AG08396 (cell line): ENCODE measurements around the gene YTHDF1.
"Not testable (repeated sequence)": the region's sequence is repeated elsewhere in the genome, so short reads cannot be mapped to it uniquely, and the experiment has no call there.

ENCODE experiments used
- DNase-seq: peaks from one replicate; pipeline ENCODE4 v3.0.0; 2012; ENCODE audit warnings: low spot score, mixed read lengths

Gene YTHDF1

DNA sequence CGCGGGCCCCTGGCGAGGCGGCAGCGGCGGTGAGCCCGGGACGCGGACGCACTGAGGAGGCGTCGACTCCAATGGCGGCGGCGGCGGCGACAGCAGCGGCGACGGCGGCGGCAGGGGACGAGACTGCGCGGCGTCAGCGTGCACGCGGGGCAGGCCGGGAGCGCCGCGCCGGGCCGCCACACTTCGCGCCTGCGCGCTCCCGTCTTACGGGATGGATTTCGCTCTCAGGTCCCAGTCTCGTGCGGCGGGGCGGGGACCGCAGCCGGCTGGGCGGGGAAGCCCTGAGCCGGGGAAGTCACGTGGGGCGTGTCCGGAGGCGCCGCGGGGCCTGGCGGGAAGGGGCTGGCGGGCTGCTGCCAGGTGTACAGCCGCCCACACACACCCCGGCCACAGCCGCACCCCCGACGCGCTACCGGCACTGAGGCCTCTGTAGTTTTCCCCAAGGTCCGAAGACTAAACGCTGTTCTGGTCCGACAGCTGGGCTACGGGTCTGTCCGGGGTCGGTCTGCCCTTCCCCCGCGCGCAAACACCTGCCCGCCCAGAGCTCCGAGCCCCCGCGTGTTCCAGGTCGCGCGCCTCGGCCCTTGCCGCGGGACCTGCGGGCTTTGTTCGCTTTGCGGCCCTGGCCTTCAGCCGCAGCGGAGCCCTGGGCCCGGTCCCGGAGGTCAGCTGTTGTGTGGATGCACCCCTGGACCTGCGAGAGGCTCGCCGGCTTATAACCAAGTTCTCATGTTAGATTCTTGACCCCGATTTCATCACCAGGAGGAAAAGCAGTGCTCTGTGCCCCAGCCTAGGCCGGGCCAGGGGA lies at the start of gene YTHDF1:
Gene YTHDF1, minus strand, starts transcription at position 91 of the 808 bp plus-strand sequence. CDS start 239 bp downstream, outside the sequence.
- DNase-seq: peak; percentile 100

DNA sequence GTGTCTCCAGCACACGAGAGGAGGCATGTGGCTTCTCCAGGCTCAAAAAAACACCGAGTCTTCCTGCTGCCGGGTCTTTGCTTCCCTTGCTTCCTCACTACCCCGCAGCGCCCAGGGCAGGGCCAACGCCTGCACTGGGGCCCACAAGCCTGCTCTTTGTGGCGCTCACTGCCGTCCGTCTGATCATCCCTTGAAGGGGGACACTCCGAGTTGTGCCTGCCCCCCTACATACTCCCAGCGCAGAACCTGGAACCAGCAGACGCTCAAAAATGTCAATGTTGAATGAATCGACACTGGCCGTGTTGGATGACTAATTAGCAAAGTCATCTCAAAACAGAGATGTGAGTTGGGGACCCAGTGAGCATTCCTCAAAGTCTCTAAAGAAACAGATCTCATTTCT lies 48.6 kb upstream of the YTHDF1 start:
- DNase-seq: no peak

DNA sequence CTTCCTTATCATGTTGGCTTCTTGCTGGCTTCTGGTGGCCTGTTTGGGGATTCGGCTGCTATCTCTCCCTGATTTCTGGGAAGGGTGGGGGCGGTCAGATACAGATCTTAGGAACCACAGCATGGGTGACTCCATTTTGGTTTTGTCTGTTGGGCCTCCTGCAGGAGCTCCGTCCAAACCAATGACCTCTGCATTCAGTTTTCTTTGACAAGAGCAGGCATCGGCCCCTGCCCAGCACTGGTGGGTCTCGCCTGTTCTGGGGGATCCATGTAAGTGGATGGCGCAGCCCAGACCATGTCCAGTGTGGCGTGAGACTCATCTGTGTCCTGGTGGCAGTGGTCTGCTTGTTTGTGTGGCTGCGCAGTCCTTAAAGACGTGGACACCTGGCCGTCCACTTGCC lies 48.1 kb upstream of the YTHDF1 start:
- DNase-seq: no peak

DNA sequence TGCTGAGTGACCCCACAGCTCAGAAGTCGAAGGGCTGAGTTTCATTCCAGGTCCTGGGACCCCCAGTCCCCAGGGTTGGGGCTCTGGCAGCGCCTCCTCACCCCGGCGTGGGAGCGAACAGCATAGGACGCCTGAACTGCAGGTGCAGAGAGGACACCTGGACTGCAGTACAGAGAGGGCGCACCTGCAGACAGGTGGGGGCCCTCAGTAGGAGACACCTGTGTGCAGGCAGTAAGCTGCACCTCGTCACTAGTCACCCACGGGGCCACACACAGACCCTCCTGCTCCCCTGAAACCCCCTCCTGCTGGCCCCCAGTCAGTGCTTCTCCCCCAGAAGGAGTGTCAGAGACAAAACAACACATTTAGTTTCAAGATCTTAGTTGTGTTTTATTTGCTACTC lies 46.9 kb upstream of the YTHDF1 start:
- no peak for DNase-seq

DNA sequence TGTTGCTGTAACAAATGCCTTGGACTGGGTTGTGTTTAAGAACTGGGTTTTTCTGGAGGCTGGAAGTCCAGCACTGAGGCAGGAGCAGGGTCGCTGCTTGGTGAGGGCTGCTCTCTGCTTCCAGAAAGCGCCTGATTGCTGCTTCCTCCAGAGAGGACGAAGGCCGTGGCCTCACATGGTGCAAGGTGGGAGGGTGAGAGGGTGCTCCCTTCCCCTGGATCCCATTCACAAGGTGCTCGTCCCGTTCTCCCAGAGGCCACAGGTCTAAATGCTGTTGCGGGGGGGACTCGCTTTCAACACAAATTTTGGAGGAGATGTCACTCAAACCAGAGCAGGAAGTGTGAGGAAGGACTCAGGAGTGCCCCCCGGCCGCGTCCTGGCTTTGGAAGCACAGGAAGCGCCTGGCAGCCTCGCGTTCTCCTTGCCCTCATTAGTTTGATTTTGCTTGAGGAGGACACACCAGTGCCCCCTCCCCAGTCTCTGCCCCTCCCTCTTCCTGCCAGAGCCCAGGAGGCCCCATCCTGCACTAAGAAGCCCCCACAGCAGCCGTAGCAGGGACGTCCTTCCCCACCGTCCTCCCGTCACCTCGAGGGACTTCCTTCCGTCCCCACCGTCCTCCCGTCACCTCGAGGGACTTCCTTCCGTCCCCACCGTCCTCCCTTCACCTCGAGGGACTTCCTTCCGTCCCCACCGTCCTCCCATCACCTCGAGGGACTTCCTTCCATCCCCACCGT lies 46.0 kb upstream of the YTHDF1 start:
- no peak for DNase-seq

DNA sequence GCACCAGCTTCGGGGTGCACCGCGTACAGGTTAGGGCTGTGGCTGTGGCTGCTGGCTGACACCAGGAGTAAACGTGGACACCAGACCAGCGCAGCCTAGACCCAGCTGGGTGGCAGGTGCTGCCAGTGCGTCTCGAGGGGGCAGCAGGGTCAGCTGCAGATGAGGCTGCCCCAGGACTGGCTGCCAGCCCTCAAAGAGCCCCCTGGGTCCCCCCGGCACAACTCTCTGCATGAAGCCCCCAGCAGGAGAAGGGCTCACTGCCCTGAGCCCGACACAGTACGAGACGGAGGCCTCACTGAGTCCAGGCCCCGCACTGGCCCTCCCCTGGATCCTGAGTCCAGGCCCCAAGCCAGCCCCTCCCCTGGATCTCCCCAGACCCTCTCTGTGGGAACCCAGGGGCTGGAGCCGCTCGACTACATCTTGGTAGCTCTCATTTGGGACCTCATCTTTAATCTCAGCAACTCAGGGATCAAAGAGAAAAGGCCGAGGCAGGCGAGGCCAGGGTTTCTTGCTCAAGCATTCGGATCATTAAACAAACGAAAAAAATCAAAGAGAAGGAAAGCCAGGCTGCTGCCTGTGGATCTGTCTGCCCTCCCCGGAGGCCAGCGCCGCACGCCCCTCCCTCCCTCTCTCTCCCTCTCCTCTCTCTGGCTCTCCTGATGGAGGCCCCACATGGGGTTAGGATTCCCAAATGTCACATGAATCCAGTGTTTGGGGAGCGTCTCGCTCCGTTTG lies 45.3 kb upstream of the YTHDF1 start:
- no peak for DNase-seq

DNA sequence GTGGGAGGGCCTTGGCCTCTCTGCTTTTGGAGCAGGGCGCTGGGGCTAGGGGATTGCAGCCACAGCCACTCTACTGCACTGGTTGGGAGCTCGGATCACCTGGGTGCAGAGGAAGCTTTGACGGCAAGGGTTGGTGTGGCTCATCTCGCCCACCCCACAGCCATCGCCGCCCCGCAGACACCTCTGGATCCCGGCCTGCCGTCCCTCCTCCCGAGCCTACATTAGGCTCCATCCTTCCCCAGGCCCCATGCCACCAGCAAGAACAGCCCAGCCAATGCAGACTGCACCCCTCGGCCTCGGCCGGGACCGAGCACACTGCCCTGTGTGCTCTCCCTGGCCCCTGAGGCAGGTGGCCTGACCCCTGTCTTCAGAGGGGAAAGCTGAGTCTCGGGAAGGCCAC lies 44.6 kb upstream of the YTHDF1 start:
- DNase-seq: no peak

DNA sequence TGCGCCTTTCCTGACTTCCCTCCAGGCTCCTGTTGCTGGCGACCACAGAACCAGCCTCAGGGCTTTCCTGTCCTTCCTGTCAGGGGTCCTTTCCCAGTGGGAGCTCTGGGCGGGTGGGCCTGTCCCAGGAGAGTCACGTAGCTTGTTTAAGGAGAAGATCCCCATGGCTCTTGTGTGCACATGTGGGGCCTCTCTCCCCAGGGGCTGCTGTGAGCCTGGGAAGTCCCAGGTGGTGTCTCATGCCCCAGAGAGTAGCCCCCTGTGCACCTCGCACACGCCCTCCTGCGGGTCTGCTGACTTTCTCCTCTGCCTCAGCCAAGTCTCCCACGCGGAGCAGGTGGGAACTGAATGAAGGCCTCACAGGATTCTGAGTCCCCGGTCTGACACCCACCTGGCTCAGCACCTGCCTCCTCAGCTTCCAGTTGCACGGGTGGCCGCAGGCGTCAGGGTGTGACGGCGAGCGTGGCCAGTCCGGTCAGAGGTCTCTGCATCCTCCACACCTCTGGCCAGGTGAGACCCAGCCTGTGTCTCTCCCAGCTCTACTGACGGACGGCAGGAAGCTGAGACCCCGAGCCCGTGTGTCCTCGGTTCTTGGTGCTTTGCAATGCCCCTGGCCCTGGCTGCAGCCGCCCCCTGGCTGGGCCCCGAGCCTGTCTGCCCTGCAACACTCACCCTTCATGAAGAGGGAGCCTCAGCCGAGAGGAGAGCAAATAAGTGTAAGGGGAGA lies 44.0 kb upstream of the YTHDF1 start:
- DNase-seq: no peak

DNA sequence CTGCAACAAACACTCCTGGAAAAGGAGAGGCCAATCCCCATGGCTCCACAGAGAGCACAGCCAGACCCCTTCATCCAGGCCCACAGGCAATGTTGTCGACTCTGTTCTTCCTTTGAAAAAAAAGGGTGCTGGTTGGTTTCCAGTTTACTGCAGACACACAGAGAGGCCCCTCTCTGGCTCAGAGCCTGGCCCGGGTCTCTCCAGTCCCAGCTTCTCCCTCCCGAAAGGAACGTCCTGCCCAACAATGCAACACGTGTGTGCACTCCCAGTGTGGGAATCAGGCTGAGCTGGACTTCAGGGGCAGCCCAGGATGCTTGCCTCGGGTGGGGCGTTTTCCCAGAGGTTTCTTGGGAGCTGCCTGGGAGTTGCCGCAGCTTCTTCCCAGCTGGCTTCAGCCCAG lies 42.9 kb upstream of the YTHDF1 start:
- no peak for DNase-seq

DNA sequence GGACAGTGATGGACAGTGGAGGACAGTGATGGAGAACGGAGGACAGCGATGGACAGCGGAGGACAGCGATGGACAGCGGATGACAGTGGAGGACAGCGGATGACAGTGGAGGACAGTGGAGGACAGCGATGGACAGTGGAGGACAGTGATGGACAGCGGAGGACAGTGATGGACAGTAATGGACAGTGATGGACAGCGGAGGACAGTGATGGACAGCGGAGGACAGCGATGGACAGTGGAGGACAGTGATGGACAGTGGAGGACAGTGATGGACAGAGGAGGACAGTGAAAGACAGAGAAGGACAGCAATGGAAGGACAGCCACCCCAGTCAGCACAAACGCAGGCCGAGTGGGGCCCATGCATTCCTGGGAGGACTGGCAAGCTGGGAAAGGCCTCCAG lies 41.7 kb upstream of the YTHDF1 start:
- no peak for DNase-seq

DNA sequence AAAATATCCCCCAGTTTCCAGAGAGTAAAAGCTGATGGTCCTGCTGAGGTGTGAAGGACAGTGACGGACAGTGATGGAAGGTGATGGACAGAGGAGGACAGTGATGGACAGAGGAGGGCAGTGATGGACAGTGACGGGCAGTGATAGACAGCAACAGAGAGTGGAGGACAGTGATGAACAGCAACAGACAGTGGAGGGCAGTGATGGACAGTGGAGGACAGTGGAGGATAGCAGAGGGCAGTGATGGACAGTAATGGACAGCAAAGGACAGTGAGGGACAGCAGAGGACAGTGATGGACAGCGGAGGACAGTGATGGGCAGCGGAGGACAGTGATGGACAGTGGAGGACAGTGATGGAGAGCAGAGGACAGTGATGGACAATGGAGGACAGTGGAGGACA lies 41.0 kb upstream of the YTHDF1 start:
- no peak for DNase-seq

DNA sequence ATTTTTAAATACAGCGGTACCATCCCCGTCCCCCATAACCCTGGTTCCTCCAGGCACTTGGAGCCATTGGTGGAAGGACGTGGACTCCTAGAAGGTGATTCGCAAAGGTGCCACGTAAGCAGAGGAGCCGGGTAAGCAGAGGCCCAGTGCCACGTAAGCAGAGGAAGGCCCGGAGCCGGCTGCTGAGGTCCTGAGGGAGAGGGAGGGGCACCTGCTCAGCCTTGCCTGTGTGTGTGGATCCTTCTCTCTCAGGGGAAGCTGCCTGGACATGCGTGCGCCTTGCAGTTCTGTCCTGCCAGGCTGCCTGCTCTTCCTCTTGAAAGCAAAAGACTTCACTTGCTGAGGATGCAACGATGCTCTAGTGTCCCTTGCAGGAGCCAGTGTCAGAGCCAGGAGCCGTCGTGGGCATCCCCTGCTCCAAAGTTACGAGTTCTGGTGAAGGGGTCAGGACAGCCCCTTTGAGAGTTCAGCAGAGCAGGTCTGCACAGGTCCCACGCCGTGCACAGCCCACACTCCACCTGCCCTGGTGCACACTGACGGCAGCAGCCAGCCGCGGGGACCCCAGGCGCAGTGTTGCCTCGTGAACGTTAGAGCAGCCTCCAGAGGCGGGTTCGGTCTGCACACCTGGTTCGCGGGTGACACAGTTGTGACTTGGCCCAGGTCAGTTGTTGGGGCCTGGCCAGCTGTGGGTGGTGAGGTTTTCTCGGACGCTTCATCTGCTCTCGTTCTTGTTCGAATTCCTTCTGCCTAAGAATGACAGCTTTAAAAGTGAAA lies 40.2 kb upstream of the YTHDF1 start:
- no peak for DNase-seq

DNA sequence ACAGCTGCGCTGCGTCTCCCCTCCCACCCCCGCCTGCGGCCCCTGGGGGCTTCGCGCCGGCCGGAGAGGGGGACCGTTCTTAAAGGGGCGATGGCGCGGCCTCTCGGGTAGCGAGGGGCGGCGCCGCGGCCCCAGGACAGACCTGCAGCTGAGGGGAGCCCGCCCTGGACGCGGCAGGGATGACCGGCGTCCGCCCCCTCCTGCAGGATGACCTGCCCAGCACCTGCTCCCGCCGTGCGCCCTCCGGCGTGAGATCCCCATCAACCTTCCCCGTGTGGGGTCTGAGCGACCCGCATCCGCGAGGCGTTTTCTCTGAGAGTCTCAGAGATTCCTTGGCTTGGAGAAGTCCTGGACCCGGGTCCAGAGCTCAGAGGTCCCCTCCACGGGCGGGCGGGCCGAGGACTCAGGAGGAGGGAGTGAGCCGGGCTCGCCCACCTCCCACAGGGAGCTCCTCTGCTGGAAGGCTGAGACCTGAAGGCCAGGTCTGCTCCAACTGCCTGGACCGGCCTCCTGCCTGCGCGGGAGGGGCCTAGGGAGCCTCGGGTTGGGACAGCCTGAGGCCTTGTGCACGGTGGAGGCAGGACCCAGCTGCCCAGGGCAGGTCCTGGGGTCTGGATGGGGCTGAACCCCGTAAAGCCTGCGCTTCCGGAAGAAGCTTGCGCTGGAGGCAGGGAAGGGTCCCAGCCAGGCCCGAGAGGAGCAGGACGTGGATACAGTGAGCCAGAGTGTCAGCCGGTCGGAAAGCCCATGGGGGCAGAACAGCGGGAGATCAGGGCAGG lies 38.9 kb upstream of the YTHDF1 start:
- no peak for DNase-seq

DNA sequence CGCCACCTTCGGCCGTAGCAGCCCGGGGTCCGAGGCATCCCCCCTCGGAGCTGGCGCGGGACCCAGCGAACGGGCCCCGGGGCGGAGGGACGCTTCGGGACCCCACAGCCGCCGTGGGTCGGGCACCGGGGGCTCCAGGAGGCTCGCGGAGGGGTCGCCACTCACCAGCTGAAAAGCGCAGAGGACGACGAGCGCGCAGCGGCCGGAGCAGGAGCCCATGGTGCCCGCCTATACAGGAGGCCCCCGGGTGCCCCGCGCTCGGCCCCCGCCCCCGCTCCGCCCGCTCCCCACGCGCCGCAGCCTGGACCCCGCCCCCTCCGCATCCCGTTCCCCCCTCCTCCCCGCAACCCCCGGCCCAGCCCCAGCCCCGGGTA lies 38.3 kb upstream of the YTHDF1 start, which contains the start of gene NKAIN4:
Gene NKAIN4, minus strand, starts transcription at position 232 of the 374 bp plus-strand sequence. Its CDS starts 13 bp downstream, at position 219.
- DNase-seq: no peak

DNA sequence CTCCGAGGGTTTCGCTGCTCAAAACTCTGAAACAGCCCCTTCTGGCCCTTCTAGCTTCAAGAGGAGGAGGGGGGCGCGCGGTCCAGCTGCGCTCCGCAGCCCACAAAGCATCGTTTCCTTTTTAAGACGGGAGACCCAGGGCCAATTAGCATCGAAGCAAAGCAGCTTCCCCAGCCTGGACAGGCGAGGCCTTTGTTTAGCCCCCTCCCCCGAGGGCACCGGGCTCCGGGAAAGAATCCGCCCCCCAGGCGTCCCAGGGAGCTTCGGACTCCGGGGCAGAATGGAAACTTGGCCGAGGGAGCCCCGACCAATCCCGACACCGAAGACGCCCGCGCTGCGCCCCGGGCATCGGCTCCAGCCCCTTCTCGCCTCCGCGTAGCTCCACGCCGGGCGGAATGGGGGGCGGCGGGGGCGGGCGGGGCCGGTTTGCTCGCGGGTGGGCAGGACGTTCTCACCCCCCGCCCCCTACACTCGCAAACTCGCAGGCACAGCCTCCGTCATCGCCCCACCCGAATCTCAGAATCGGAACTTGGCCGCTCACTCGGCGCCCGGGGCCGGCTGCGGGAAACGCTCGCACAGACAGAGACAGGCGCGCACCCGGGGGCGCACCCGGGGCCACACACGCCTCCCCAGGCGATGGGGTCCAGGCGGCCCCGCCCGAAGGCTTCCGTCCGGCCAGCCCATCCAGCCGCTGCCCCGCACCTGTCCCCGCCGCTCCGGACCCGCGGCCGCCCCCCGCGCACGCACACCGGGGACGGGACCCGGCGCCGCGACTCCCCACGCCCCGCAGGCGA lies 37.7 kb upstream of the YTHDF1 start:
- peak; percentile 49 for DNase-seq

DNA sequence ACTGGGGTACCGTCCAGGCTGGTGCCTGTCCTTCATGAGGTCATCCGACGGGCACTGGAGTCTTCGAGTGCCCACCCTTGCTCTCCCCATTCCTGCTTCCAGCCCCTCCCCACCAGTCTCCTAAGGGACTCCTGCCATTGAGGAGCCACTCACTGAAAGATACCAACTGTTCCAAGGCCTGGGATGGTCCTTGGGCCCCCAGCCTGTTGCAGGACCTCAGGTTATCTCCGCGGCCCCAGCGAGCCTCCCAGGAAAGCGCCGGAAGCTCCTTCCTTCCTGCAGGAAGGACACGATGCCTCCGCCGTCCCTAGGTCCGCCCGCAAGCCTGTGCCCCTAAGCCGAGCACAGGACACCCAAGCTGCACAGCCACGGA lies 37.1 kb upstream of the YTHDF1 start:
- no peak for DNase-seq

DNA sequence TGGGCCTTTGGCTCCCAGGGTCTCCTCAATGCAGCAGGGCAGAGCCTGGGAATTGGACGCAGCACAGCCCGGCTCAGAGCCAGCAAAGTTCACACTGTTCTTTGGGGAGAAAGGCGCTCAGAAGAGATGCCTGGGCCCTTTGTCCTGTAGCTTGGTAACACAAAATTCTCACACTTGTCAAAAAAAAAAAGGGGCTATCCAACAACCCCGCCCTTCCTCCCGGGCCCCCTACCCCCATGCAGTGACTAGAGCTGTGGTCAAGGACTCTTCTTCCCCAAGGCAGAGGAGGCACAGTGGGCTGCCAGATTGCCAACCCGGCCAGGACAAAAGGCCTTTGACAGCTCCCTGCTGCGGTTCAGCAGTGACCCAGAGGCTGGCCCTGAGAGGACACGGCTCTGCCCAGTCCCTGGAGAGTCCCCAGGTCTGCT lies 36.4 kb upstream of the YTHDF1 start:
- no peak for DNase-seq

DNA sequence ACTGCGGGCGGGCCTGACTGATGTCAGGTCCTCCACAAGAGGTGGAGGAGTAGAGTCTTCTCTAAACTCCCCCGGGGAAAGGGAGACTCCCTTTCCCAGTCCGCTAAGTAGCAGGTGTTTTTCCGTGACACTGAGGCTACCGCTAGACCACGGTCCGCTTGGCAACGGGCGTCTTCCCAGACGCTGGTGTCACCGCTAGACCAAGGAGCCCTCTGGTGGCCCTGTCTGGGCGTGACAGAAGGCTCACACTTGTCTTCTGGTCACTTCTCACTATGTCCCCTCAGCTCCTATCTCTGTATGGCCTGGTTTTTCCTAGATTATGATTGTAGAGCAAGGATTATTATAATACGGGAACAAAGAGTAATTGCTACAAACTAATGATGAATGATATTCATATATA lies 35.4 kb upstream of the YTHDF1 start:
- DNase-seq: not testable (repeated sequence)

DNA sequence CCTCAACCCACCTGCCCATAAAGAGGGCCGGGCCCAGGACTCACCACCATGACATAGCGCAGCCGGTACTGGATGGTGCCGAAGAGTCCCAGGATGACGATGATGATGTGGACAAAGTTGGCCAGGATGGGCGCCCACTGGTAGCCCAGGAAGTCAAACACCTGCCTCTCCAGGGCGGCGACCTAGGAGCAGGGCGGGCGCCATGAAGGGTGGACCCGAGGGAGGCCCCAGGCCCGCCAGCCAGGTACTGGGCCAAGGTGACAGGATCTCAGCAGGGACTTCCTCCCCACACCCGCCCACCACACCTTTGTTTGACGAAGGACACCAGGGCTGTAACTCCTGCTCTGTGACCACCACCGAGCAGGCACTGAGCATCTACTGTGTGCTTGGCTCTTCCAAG lies 34.0 kb upstream of the YTHDF1 start:
- DNase-seq: no peak
